HG02571 (cell line): ENCODE results near the gene PCDHB12.
"Not testable (repeated sequence)": the region's sequence is repeated elsewhere in the genome, so short reads cannot be mapped to it uniquely, and the experiment has no call there.

Source experiments
- ATAC-seq: cut with Tn5 transposase; IDR thresholded peaks from one replicate; pipeline ENCODE4 v1.9.1; 2021; ENCODE audit warnings: mild to moderate bottlenecking, moderate library complexity; ENCODE audit not compliant: unreplicated experiment

The PCDHB12 gene

GRCh38 chr5:141201646-141202045, 6.9 kb upstream of the PCDHB12 start:
- not testable (repeated sequence) for ATAC-seq

- ATAC-seq = not testable (repeated sequence)
Measured at GRCh38 chr5:141210281-141210680, 1.8 kb downstream of the PCDHB12 start.

- not testable (repeated sequence) for ATAC-seq
Measured at GRCh38 chr5:141210849-141211248, 2.3 kb downstream of the PCDHB12 start.

- not testable (repeated sequence) for ATAC-seq
Measured at GRCh38 chr5:141213656-141214339, 5.3 kb downstream of the PCDHB12 start, which contains the start of gene PCDHB13. PCDHB13 (plus strand) TSS chr5:141213919; CDS start chr5:141214124, 205 bp downstream.

- not testable (repeated sequence) for ATAC-seq
Measured at GRCh38 chr5:141214583-141214982, 6.1 kb downstream of the PCDHB12 start.

GRCh38 chr5:141215504-141215903, 7.0 kb downstream of the PCDHB12 start:
- not testable (repeated sequence) for ATAC-seq

GRCh38 chr5:141216035-141216434, 7.5 kb downstream of the PCDHB12 start:
- not testable (repeated sequence) for ATAC-seq

- no peak for ATAC-seq
Measured at GRCh38 chr5:141223112-141223783, 14.7 kb downstream of the PCDHB12 start, which contains the start of gene PCDHB14. PCDHB14 (plus strand) TSS chr5:141223343; CDS start chr5:141223506, 163 bp downstream.

GRCh38 chr5:141224844-141225243, 16.3 kb downstream of the PCDHB12 start:
- not testable (repeated sequence) for ATAC-seq

- ATAC-seq = not testable (repeated sequence)
Measured at GRCh38 chr5:141225421-141225820, 16.9 kb downstream of the PCDHB12 start.

GRCh38 chr5:141234109-141234667, 25.7 kb downstream of the PCDHB12 start:
- ATAC-seq = no peak

- ATAC-seq = not testable (repeated sequence)
Measured at GRCh38 chr5:141235922-141236321, 27.4 kb downstream of the PCDHB12 start.

GRCh38 chr5:141236516-141237313, 28.2 kb downstream of the PCDHB12 start:
- ATAC-seq = no peak

- ATAC-seq = no peak
Measured at GRCh38 chr5:141241496-141241895, 33.0 kb downstream of the PCDHB12 start.

GRCh38 chr5:141245250-141245717, 36.8 kb downstream of the PCDHB12 start, which contains the start of gene PCDHB15:
PCDHB15 (plus strand) TSS chr5:141245395; CDS start chr5:141245579, 184 bp downstream.
- no peak for ATAC-seq

GRCh38 chr5:141246971-141247370, 38.5 kb downstream of the PCDHB12 start:
- not testable (repeated sequence) for ATAC-seq

- ATAC-seq = not testable (repeated sequence)
Measured at GRCh38 chr5:141247434-141247833, 38.9 kb downstream of the PCDHB12 start.

GRCh38 chr5:141250576-141250975, 42.1 kb downstream of the PCDHB12 start:
- no peak for ATAC-seq

GRCh38 chr5:141258464-141258863, 49.9 kb downstream of the PCDHB12 start:
- no peak for ATAC-seq

- no peak for ATAC-seq
Measured at GRCh38 chr5:141258948-141259347, 50.4 kb downstream of the PCDHB12 start.
